RCC 7860 (cell line): Measurements from ENCODE around the gene FBLN1.

Experiments
- DNase-seq: peaks from one replicate; pipeline ENCODE4 v3.0.0-alpha.2; 2015; ENCODE audit warnings: low spot score
- FAIRE-seq: peaks from 2 replicates; lab custom pipeline; 2012; peaks lifted over from hg19 to GRCh38; lab: Jason Lieb, UNC

FBLN1 gene

GRCh38 chr22:45629469-45630089 is 126.9 kb downstream of the FBLN1 start:
- FAIRE-seq (no peak), DNase-seq (no peak)

- no peak for FAIRE-seq
- no peak for DNase-seq
Measured at GRCh38 chr22:45630436-45630835, 127.8 kb downstream of the FBLN1 start.

- DNase-seq (no peak), FAIRE-seq (no peak)
Measured at GRCh38 chr22:45631140-45631840, 128.6 kb downstream of the FBLN1 start.

GRCh38 chr22:45631841-45632238 is 129.2 kb downstream of the FBLN1 start:
- FAIRE-seq = no peak
- DNase-seq = no peak

- no peak for DNase-seq
Measured at GRCh38 chr22:45632791-45633515, 130.3 kb downstream of the FBLN1 start.

GRCh38 chr22:45636683-45637082 is 134.0 kb downstream of the FBLN1 start:
- DNase-seq = no peak

More at GRCh38 chr22:45632791-45633515, 130.3 kb downstream of the FBLN1 start:
- no peak for FAIRE-seq

GRCh38 chr22:45638197-45638596 is 135.5 kb downstream of the FBLN1 start:
- no peak for FAIRE-seq
- DNase-seq = peak; percentile 18

More at GRCh38 chr22:45636683-45637082, 134.0 kb downstream of the FBLN1 start:
- no peak for FAIRE-seq

- DNase-seq (peak; percentile 82), FAIRE-seq (peak; percentile 76)
Measured at GRCh38 chr22:45638834-45639746, 136.4 kb downstream of the FBLN1 start.

- FAIRE-seq (no peak), DNase-seq (no peak)
Measured at GRCh38 chr22:45639747-45640102, 137.0 kb downstream of the FBLN1 start.

- DNase-seq = no peak
- no peak for FAIRE-seq
Measured at GRCh38 chr22:45640291-45640940, 137.7 kb downstream of the FBLN1 start.

- no peak for FAIRE-seq
- no peak for DNase-seq
Measured at GRCh38 chr22:45640941-45641621, 138.4 kb downstream of the FBLN1 start.

- DNase-seq = no peak
- FAIRE-seq = no peak
Measured at GRCh38 chr22:45642986-45643385, 140.3 kb downstream of the FBLN1 start.

GRCh38 chr22:45644714-45645113 is 142.0 kb downstream of the FBLN1 start:
- FAIRE-seq (no peak), DNase-seq (no peak)

- FAIRE-seq (no peak), DNase-seq (no peak)
Measured at GRCh38 chr22:45645150-45645525, 142.5 kb downstream of the FBLN1 start.

GRCh38 chr22:45645526-45646414 is 143.1 kb downstream of the FBLN1 start:
- DNase-seq (no peak), FAIRE-seq (no peak)

GRCh38 chr22:45647532-45648225 is 145.0 kb downstream of the FBLN1 start:
- FAIRE-seq (no peak), DNase-seq (no peak)

- FAIRE-seq = no peak
- no peak for DNase-seq
Measured at GRCh38 chr22:45648301-45649117, 145.8 kb downstream of the FBLN1 start.
